NCI-H524 treated with DMSO at 0.1 percent for 48 hours (cell line): ENCODE measurements around the gene BCAP31.
"Not testable (repeated sequence)": the region's sequence is repeated elsewhere in the genome, so short reads cannot be mapped to it uniquely, and the experiment has no call there.

Experiments
- DNase-seq: peaks from one replicate; lab custom pipeline; 2025; lab: John Stamatoyannopoulos, UW

Gene BCAP31

GRCh38 chrX:153734871-153735270 is 10.7 kb upstream of the BCAP31 start:
- DNase-seq = no peak

- DNase-seq = no peak
Measured at GRCh38 chrX:153733651-153734240, 9.6 kb upstream of the BCAP31 start.

DNA sequence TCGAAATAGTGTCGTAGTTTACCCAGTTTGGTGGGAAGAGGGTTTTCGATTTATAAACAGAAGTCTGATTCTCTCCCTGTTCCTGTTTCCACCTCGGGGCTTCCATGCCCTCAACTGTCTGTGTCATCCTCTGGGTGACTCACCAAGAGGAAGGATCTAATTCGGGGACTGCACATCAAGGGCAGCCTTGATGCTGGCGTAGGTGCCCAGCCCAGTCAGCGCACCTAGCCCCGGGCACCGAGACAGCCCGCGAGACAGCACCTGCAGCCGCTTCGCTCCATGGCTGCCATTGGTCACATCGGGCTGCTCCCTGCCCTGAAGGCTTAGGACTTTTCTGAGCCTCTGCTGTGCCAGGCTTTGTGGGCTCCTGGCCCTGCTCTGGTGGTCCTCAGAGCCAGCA is 8.2 kb upstream of the BCAP31 start:
- no peak for DNase-seq

DNA sequence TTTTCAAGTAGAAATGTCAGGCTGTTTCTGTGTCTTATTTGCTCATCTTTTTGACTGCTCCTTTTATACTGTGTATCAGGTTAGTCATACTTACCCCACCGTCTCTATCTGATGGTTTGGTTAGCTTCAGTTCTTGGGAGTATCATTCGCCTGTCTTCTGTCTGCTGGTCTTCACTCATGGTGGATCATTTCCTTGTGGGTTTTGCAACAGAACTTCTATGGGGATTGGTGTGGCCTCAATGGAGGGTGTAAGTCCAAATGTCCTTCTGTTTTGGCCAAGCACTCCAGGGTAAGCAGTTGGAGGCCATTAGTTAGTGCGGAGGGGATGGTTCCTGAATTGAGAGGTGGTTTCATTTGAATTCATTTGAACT is 7.6 kb upstream of the BCAP31 start:
- DNase-seq = no peak

DNA sequence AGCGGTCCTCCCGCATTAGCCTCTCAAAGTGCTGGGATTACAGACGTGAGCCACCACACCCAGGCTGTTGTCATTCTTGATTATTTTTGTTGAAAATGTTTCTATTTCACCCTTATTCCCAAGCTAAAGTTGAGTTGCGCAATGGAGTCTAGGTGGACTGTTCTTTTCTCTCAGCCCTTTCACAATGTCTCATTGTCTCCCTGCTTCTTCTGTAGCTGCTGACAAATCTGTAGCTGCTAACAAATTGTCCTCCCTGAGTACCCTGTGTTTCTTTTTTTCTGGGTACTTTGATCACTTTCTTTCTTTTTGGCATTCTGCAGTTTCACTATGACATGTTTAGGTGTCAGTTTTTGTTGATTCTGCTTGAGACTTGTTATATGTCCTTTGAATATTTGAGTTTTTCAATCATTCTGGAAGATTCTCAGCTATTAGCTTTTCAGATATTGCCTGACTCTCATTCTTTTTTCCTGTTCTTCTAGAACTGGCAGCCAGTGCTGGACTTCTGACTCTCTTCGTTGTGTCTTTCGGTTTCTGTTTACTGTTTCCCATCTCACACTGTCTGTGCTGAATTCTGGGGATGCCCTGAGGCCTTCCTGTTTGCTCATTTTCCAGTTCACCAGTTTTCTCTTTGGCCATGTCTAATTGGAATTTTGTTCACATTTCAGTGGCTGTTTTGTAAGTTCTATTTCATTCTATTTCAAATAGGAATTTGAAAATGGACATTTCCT is 7.1 kb upstream of the BCAP31 start:
- DNase-seq = no peak

- not testable (repeated sequence) for DNase-seq
Measured at GRCh38 chrX:153730115-153730514, 5.9 kb upstream of the BCAP31 start.

- no peak for DNase-seq
Measured at GRCh38 chrX:153728951-153729631, 4.9 kb upstream of the BCAP31 start.

DNA sequence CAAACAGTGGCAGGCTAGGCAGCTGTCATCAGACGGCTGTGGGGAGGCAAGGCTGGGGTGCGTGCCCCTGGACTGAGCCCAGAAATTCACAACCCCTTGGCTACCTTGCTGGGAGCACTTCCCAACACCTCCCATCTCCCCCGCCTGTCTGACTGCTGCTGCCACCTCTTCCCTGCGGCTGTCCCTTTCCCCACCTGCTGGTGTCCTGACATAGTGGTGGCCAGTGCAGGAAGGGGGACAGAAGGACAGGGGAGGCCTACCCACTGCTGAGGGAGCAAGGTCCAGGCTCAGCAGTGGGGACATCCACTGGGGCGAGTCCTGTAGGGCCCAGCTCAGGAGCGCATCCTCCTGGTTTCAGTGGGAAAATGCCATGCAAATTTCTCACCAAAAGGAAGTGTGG is 3.9 kb upstream of the BCAP31 start:
- DNase-seq = no peak

DNA sequence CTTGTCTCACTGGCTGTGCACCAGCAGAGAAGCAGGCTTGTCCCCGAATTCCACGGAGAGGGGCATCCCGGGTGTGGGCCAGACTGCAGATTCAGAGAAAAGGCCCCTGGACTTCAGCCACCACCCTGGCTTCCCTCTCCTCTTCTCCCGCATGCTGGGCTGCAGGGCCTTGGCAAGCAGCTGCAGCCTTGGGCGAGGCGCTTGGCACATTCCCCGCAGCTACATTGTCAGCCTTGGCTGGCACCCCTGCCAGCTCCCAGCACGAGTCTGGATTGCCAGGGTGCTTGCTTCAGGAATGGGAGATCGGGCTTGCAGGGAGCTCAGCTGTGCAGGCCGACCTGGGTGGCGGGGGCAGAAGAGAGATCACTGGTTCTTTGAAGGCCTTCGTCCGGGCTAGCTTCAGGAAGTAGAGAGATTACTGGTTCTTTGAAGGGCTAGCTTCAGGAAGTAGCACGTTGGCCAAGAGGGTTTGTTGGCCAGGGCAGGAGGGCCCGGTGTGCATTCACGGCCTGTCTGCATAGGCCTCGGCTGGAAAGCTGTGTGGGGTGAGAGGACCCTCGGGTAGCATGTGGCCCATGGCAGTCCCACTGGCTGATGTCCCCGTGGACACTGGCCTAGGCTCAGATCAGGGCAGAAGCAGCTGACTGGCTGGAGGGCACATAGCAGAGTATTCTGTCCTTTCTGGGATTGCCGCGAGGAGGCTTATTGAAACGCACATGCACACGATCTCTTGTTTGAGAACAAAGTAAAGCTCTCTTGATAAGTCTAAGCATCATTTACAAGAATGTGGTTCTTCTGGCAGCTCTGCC is 3.1 kb upstream of the BCAP31 start:
- no peak for DNase-seq

GRCh38 chrX:153726286-153727122 is 2.3 kb upstream of the BCAP31 start:
- no peak for DNase-seq

DNA sequence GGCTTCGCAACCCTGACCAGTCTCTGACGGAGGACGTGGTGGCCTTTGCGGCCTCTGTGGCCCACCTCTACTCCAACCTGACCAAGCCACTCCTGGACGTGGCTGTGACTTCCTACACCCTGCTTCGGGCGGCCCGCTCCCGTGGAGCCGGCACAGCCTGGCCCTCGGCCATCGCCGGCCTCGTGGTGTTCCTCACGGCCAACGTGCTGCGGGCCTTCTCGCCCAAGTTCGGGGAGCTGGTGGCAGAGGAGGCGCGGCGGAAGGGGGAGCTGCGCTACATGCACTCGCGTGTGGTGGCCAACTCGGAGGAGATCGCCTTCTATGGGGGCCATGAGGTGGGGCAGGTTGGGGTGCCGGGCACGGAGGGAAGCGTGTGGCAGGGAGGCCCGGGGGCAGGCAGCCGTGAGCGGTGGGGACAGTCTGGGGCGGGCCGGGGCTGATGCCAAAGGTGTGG is 1.7 kb upstream of the BCAP31 start:
- DNase-seq = no peak

- no peak for DNase-seq
Measured at GRCh38 chrX:153725039-153725831, 1.0 kb upstream of the BCAP31 start.

GRCh38 chrX:153723351-153724251 is 586 bp downstream of the BCAP31 start:
- DNase-seq = no peak

DNA sequence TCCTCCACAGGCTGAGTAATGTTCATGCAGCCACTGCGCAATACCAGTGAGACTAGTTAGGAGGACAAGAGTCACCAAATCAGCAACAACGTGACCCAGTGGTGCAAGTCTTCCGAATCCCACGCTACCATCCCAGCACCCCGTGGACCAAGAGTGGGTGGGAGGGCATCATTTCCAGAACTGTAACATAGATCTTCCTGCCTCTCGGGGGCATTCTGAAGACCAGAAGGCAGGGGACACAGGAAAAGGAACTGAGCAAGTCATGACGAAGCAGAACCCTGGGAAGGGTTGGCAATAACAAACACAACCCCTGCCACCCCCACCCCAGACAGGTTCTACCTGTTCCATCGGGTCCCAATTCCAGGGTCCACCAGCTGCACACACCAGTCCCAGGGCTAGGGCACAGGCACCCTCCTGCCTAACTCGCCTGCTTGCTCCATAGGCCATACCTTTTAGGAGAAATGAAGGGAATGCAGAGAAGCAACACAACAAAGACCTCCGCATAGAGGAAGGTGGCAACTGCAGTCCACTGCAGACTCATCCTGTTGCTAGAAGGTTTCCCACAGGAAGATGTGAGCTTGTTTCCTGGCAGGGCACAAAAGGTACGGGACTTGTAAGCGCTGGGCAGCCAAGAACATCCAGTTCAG is 1.4 kb downstream of the BCAP31 start:
- DNase-seq = no peak

DNA sequence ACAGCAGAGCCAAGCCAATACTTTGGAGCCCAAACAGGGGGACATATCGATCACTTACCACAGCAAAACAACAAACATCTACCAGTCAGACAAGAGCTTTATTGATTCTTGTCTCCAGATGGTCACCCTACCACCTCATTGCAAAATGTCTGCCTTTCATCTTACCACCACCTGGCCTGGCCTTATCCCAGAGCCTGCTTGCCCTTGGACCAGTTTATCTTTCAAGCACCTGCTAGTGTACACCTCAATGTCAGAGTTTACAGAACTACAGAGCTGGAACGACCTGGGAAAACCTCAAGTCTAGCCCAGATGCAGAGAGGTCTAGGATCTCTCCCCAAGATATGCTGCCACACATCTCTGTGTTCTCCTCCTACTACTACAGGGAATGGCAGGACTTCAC is 4.5 kb downstream of the BCAP31 start:
- DNase-seq = no peak

- DNase-seq = no peak
Measured at GRCh38 chrX:153719238-153719637, 4.9 kb downstream of the BCAP31 start.

DNA sequence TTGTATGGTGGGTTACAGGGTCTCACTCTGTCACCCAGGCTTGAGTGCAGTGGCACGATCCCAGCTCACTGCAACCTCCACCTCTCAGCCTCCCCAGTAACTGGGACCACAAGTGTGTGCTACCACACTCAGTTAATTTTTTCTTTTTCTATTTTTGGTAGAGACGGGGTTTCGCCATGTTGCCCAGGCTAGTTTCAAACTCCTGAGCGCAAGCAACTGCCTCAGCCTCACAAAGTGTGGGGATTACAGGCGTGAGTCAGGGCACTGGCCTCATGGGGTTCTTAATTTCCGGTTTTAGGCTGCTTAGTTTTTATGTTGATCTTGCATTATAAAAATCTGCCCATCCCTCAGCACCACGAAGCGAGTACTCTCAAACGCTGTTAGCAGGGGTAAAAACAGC is 6.7 kb downstream of the BCAP31 start:
- no peak for DNase-seq

GRCh38 chrX:153714256-153714655 is 9.9 kb downstream of the BCAP31 start:
- DNase-seq = no peak
